ENCODE data around the gene PRR7.

PRR7 gene

DNA sequence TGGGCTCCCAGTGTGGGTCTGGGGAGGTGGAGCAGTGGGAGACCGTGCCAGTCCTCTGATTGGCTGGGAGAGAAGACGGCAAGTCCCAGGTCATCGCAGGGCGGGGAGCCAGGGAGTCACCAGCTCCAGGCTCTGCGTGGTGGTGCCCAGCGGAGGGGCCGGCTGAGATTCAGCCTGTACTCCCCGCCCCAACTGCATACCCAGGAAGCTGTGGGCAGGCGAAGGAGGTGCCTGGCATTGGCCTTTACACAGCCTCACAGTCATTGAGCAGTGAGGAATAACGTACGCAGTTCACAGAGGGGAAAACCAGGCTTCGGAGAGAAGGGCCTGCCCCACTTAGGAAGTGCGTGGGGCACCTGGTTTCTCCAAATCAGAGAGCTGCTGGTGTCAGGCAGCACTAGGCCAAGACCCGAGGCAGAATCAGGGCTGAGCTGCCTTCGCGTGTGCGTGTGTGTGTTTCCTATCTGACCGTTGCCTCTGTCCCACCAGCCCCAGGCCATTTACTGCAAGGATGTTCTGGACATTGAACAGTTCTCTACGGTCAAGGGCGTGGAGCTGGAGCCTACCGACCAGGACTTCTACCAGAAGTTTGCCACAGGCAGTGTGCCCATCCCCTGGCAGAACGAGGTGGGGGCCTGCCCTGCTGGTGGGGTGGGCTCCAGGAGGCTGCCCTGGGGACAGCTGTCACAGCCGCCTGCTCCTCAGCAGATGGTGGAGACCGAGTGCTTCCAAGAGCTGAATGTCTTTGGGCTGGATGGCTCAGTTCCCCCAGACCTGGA is 6.2 kb upstream of the PRR7 start:
- TF ChIP-seq, protein P1, sequence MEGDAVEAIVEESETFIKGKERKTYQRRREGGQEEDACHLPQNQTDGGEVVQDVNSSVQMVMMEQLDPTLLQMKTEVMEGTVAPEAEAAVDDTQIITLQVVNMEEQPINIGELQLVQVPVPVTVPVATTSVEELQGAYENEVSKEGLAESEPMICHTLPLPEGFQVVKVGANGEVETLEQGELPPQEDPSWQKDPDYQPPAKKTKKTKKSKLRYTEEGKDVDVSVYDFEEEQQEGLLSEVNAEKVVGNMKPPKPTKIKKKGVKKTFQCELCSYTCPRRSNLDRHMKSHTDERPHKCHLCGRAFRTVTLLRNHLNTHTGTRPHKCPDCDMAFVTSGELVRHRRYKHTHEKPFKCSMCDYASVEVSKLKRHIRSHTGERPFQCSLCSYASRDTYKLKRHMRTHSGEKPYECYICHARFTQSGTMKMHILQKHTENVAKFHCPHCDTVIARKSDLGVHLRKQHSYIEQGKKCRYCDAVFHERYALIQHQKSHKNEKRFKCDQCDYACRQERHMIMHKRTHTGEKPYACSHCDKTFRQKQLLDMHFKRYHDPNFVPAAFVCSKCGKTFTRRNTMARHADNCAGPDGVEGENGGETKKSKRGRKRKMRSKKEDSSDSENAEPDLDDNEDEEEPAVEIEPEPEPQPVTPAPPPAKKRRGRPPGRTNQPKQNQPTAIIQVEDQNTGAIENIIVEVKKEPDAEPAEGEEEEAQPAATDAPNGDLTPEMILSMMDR (IDR thresholded peaks at IDR 0.05; ENCODE audit: low read length, missing control alignments), result no peak
- no peak overlapping the region for H3K4me3 ChIP-seq (replicated peaks; ENCODE audit: low read depth, low read length)
- no peak for DNase-seq (ENCODE audit: low read depth)

DNA sequence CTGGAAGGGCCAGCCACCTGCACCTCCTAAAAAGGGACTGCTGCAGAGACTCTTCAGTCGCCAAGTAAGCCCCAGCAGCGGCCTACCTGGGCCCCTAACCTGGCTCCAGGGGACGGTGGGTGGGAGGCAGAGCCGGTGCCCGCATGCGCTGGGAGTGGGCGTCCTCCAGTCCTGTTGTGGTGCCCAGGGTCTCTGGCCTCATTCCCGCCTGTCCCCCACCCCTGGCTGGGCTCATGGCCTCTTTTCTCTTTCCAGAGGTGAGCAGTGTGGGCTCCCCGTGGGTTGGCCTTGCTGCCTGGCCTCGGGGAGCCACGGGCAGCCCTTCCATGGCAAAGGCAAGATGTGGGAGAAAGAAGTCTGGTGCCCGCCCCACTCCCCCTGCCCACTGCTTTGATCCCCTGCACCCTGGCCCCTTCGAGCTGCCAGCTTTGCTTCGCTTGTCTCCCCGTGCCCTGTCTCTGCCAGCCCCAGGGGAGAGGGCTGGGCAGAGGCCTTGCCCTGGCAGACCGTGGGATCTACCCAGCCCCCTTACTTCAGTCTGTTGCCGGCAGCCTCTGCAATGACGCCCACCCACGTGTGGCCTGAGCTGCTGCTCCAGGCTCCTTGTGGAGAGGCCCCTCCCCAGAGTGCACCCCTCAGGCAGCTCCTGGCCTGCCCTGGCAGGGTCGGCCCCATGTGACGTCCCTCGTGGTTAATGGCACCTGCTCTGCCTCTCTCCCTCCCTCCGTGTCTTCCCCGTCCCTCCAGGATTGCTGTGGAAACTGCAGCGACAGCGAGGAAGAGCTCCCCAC is 5.4 kb upstream of the PRR7 start:
- H3K4me3 ChIP-seq (replicated peaks; ENCODE audit: low read depth, low read length), result no peak overlapping the region
- TF ChIP-seq, protein P1 (IDR thresholded peaks at IDR 0.05; ENCODE audit: low read length, missing control alignments), result no peak
- no peak for DNase-seq (ENCODE audit: low read depth)

DNA sequence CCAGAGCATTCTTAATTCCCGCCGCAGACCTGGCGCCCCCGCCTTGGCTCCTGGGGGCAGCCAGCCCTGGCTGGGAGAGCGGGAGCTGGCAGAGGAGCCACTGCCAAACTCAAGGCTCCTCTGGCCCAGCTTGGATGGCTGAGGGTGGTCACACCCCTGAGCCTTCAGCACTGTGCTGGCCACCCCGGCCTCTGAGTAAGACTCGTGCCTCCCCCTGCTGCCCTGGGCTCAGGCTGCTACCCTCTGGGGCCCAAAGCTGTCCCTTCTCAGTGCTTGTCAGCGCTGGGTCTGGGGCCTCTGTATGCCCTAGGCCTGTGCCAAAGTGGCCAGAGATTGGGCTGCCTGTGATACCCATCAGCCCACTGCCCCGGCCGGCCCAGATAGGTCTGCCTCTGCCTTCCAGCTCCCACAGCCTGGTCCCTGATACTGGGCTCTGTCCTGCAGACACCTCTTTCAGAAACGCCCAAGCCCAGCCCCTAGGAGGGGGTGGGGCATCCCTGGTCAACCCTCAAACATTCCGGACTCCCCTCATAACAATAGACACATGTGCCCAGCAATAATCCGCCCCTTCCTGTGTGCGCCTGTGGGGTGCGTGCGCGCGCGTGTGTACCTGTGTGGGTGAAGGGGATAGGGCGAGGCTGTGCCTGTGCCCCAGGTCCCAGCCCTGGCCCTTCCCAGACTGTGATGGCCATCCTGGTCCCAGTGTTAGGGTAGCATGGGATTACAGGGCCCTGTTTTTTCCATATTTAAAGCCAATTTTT is 4.4 kb upstream of the PRR7 start:
- TF ChIP-seq, protein P1 (IDR thresholded peaks at IDR 0.05; ENCODE audit: low read length, missing control alignments), result no peak

DNA sequence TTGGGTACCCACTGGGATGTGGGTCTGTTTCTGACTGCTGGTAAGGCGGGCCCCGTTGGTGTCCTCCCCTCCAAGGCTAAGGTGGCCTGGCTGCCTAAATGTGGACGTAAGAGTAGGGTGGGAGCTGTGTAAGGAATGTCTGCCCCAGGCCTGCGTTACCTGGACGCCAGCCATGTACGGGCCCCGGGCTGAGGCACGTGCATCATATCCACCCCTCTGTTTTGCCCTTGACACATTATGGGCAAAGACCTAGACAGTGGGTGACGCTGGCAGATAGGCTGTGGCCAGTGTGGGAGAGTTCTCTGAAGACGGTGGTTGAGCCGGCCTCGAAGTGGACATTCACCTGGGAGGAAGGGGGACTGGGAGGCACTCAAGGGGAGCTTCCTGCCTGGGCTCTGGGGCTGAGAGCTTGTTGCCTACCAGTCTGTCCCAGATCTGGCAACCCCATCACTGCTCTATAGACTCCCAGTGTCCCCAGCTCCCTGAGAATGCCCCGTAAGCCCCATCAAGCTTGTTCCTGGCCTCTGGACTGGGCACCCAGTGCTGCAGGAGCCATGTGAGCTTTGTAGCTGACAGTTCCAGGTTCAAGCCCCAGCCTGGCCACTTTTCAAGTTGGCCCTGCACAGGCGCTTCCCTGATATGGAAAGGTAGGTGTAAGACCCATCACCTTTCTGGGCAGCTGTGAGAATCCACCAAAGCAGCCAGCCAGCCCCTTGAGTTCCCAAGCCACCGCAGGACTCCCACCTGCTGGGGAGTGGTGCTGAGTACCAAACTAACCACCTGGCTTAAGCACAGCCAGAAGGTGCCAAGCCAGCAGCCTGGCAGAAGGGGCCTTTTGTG is 3.2 kb upstream of the PRR7 start:
- no peak for DNase-seq (ENCODE audit: low read depth)
- TF ChIP-seq, protein P1 (IDR thresholded peaks at IDR 0.05; ENCODE audit: low read length, missing control alignments), result no peak
- no peak overlapping the region for H3K4me3 ChIP-seq (replicated peaks; ENCODE audit: low read depth, low read length)

More for the DNA sequence above, 4.4 kb upstream of the PRR7 start:
- no peak overlapping the region for H3K4me3 ChIP-seq (replicated peaks; ENCODE audit: low read depth, low read length)
- no peak for DNase-seq (ENCODE audit: low read depth)

DNA sequence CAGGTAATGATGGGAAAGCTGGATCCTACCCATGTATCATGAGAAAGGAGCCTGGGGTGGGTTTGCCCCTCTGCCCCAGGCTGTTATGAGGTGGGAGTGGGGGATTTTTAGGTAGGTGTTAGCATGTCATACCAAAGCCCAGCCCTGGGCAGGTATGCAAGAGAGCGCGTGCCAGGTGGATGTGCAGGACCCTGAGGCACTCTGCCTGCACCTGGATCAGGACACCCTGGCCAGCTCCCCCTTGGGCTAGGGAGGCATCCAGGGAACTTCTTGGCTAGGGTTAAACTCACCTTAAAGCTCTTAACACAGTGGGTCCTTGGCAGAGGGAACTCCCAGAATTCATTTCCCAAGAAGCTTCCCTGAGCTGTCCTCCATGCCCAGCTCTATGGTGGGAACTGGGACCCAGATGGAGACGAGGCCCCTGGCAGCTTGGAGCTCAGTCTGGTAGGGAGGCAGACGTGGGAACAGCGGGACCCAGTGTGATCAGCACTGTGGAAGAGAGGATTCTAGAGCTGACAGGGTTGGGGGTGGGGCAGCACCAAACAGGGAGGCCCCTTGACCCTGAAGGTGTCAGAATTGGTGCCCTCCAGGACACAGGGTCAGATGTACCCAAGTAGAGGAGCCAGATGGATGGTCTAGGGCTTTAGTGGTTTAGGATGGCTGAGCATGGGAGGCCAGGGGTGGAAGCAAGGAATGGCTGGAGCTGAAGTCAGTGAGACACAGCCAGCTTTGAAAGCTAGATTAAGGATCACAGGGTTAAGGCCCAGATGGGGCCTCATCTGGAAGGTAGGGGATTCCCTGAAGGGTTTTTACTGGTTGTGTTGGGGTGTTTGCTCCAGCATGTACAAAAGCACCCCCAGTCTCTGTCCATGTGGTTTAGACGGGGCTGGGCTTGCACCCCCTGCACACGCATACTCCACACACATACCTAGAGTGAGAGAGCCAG is 2.2 kb upstream of the PRR7 start:
- no peak for DNase-seq (ENCODE audit: low read depth)
- TF ChIP-seq, protein P1 (IDR thresholded peaks at IDR 0.05; ENCODE audit: low read length, missing control alignments), result no peak
- H3K4me3 ChIP-seq (replicated peaks; ENCODE audit: low read depth, low read length), result no peak overlapping the region

Data from fibroblast of pulmonary artery (primary cell).